HepG2 (cell line): ENCODE results near the gene FAM53B. TPM values are rescaled to one million over a fixed set of nuclear protein-coding genes. Genes with fewer than 3 reads are reported as not detected.

Experiments used
- ATAC-seq: fragments of 200-7000 bp; cut with Tn5 transposase; 3 replicates; pipeline ENCODE4 v1.9.1; 2020; ENCODE audit warnings: mild to moderate bottlenecking, moderate library complexity
- BruUV-seq: library from RNA; stranded (reverse); fragments of 400-500 nt; replicated peaks from 2 replicates; lab custom pipeline; 2021; lab: Mats Ljungman, UMichigan
- CTCF ChIA-PET: fragments of 300-600 bp; formaldehyde crosslinking; extraction: SDS; loops from one replicate; lab custom pipeline; 2021; ENCODE audit warnings: low total read pairs, inconsistent platforms, low intra/inter-chr PET ratio; lab: Yijun Ruan, JAX
- POLR2A ChIA-PET: fragments of 350-600 bp; sonication (Branson Sonifier 250); formaldehyde crosslinking; loops from one replicate; lab custom pipeline; 2020; ENCODE audit warnings: antibody characterized with exemption, inconsistent platforms; lab: Yijun Ruan, JAX
- DNase-seq: peaks from one replicate; pipeline ENCODE4 v3.0.0-alpha.2; 2015; ENCODE audit warnings: low spot score
- FAIRE-seq: peaks from 3 replicates; lab custom pipeline; 2011; peaks lifted over from hg19 to GRCh38; lab: Jason Lieb, UNC
- H2AFZ ChIP-seq: one replicate; pipeline ENCODE4 v1.6.1; 2011; ENCODE audit warnings: low read length, inconsistent platforms
- H3K27ac ChIP-seq: fragments of 300-600 bp; 3 replicates; pipeline ENCODE4 v1.8.0; 2011; ENCODE audit warnings: mixed run types, mild to moderate bottlenecking, mixed read lengths, low read length, inconsistent platforms; ENCODE audit not compliant: insufficient read depth; ENCODE audit errors: extremely low read length
- H3K27me3 ChIP-seq, 2 experiments: fragments of 200-600 bp in 1 of 2; 2 replicates in 1 of 2; 3 replicates in 1 of 2; pipeline versions ENCODE4 v1.6.0 to v1.8.0; 2011; ENCODE audit warnings: low read length in 2 of 2, mild to moderate bottlenecking in 2 of 2, moderate library complexity in 2 of 2, inconsistent platforms in 1 of 2; ENCODE audit not compliant: insufficient read depth in 2 of 2, control insufficient read depth in 1 of 2
- H3K36me3 ChIP-seq, 2 experiments: fragments of 200-600 bp in 1 of 2; replicated peaks in 1 of 2; 2 replicates in 1 of 2; 3 replicates in 1 of 2; pipeline versions ENCODE4 v1.5.1 to v1.8.0; 2011; ENCODE audit warnings: low read length in 2 of 2, inconsistent platforms in 1 of 2; ENCODE audit not compliant: insufficient read depth in 2 of 2, control insufficient read depth in 1 of 2
- H3K4me1 ChIP-seq: 2 replicates; pipeline ENCODE4 v1.5.1; 2012; ENCODE audit warnings: low read length, inconsistent platforms; ENCODE audit not compliant: insufficient read depth
- H3K4me2 ChIP-seq: 2 replicates; pipeline ENCODE4 v1.6.0; 2011; ENCODE audit warnings: low read depth, low read length, inconsistent platforms
- H3K4me3 ChIP-seq, 3 experiments: fragments of 200-600 bp in 1 of 3; sonication (generic), shearing (Covaris generic) in 1 of 3; replicated peaks in 1 of 3; 2 replicates each; pipeline ENCODE4 v1.5.1; 2011 to 2016; ENCODE audit warnings: low read length in 3 of 3, inconsistent platforms in 2 of 3, low read depth in 2 of 3, mild to moderate bottlenecking in 2 of 3, control low read depth in 1 of 3, mixed read lengths in 1 of 3; ENCODE audit not compliant: insufficient read depth in 1 of 3
- H3K79me2 ChIP-seq: one replicate; pipeline ENCODE4 v1.6.1; 2011; ENCODE audit warnings: low read length, inconsistent platforms; ENCODE audit not compliant: insufficient read depth
- H3K9ac ChIP-seq: 2 replicates; pipeline ENCODE4 v1.6.0; 2011; ENCODE audit warnings: mild to moderate bottlenecking, low read depth, low read length, inconsistent platforms; ENCODE audit not compliant: insufficient read depth
- H3K9me3 ChIP-seq: 2 replicates; pipeline ENCODE4 v1.5.1; 2012; ENCODE audit warnings: mild to moderate bottlenecking, low read length
- H4K20me1 ChIP-seq: 2 replicates; pipeline ENCODE4 v1.6.0; 2011; ENCODE audit warnings: inconsistent platforms, mild to moderate bottlenecking, low read length, moderate library complexity; ENCODE audit not compliant: insufficient read depth
- ATF7 ChIP-seq, 2 experiments: fragments of 450-650 bp in 1 of 2; sonication (generic) in 1 of 2; formaldehyde crosslinking in 1 of 2; IDR thresholded peaks; 2 replicates each; pipeline versions ENCODE4 v1.4.0 to v1.6.1; 2016 to 2020; ENCODE audit warnings: antibody characterized with exemption in 1 of 2, mild to moderate bottlenecking in 1 of 2, missing genetic modification reagents in 1 of 2
- EP300 ChIP-seq, 3 experiments: sonication (generic) in 1 of 3; formaldehyde crosslinking in 1 of 3; IDR thresholded peaks; 2 replicates each; pipeline versions ENCODE4 v1.5.1 to v1.6.1; 2011 to 2020; ENCODE audit warnings: low read depth in 2 of 3, low read length in 2 of 3, borderline replicate concordance in 1 of 3, improper control_type of control experiment in 1 of 3, mild to moderate bottlenecking in 1 of 3, missing genetic modification reagents in 1 of 3, moderate library complexity in 1 of 3
- ZNF839 ChIP-seq: sonication (generic); formaldehyde crosslinking; IDR thresholded peaks from 2 replicates; pipeline ENCODE4 v1.4.0; 2020; ENCODE audit warnings: missing genetic modification reagents, mild to moderate bottlenecking, borderline replicate concordance
- WGBS: methylation state at CpG from one replicate; pipeline ENCODE4 v1.1.6; 2017; ENCODE audit warnings: low lambda C conversion rate; 5-methylcytosine and 5-hydroxymethylcytosine counted together
- in situ Hi-C: cut with HindIII; loops from 2 replicates; pipeline ENCODE4 v1.10.0; 2017; ENCODE audit warnings: low pct_unique_long_range_greater_than_20kb; ENCODE audit not compliant: extremely low pct_ligation_motif_present
- intact Hi-C: fragments of 100-400 bp; cut with micrococcal nuclease; formaldehyde crosslinking; loops from one replicate; pipeline ENCODE4 v1.10.0; 2022; ENCODE audit not compliant: unreplicated experiment
- polyA plus RNA-seq, 8 experiments: library from polyadenylated mRNA; depleted of rRNA in 3 of 8; stranded (reverse) in 7 of 8; unstranded in 1 of 8; fragments of >200 nt; fragmentation: Illumina TruSeq in 4 of 8; extraction: Trizol in 4 of 8; gene quantifications; 2 replicates each; pipeline versions ENCODE4 v1.2.1 to v1.2.3, GENCODE V29; 2011 to 2016; ENCODE audit warnings: low read depth in 4 of 8, missing spikeins in 1 of 8, mixed read lengths in 1 of 8; ENCODE audit not compliant: insufficient read depth in 1 of 8
- total RNA-seq, 5 experiments: library from RNA; depleted of rRNA; stranded (reverse); fragments of >200 nt; fragmentation: Illumina TruSeq; extraction: Trizol; gene quantifications; 2 replicates each; pipeline ENCODE4 v1.2.3, GENCODE V29; 2016; ENCODE audit warnings: low read depth in 1 of 5
- TF ChIP-seq, protein P1 (sequence below): sonication (generic); formaldehyde crosslinking; conservative IDR thresholded peaks from 2 replicates; pipeline ENCODE4 v1.8.0; 2022; ENCODE audit warnings: missing genetic modification reagents
- TF ChIP-seq, protein P2 (sequence below), 2 experiments: sonication (generic) in 1 of 2; formaldehyde crosslinking in 1 of 2; IDR thresholded peaks; 2 replicates each; pipeline versions ENCODE4 v1.4.0 to v1.6.1; 2018 to 2020; ENCODE audit warnings: missing genetic modification reagents in 2 of 2, borderline replicate concordance in 1 of 2, low read depth in 1 of 2, mild to moderate bottlenecking in 1 of 2, missing biosample characterization in 1 of 2

FAM53B gene
- total and polyA plus RNA-seq, 2 of the 13 experiments (the other 11 are each of a cell fraction or from before 2014, with no cell fraction given): 6.4 to 19.3 TPM

DNA sequence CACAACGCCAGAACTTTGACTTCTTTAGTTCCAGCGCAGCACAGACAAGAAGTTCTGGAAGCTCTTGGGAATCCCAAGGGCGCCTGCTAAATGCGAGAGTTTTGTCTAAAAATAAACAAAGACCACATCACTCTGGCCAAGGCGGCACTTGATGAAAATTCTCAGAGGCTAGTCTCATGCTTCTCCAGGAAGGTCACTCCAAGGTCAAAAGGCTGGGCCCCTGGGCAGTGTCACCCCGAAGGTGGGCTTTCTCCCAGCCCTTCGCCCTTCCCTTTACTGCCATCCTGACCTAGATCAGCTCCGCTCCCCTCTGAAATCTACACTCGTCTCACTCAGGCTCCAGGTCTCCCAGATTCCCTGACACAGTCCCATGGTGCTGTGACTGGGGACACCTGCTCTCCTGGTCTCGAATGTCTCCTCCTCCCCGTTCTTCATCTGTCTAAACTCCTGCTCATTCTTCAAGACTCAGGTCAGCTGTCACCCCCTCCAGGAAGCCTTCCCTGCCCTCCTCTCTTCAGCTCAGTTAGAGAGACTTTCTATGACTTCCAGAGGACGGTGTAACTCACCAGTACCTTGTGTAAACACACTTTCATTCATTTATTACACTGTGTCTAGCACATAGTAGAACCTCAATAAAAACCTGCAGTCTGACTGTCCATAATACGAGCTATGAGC is 10.5 kb downstream of the FAM53B start:
- WGBS: 94% methylated on average over 12 of the region's 13 CpGs
- peaks cover 26% of the 10 kb centered on the region for H3K4me1 ChIP-seq
- H4K20me1 ChIP-seq: peaks cover 15% of the 10 kb centered on the region
- CTCF ChIA-PET: no interaction called here
- intact Hi-C loops (no loop called here), in situ Hi-C loops (no loop called here)
- no peak overlapping the region for H3K4me2 ChIP-seq
- H3K36me3 ChIP-seq: peaks cover 3 to 6% of the 10 kb centered on the region in 2 experiments; a peak in 3 of 5 replicates
- no peak for FAIRE-seq
- H3K27me3 ChIP-seq: no peaks in the 10 kb centered on the region
- no peak overlapping the region for H3K4me3 ChIP-seq
- H2AFZ ChIP-seq: no peak overlapping the region
- no peak overlapping the region for H3K9ac ChIP-seq
- peaks cover 60% of the 10 kb centered on the region for H3K79me2 ChIP-seq
- no peaks in the 10 kb centered on the region for H3K9me3 ChIP-seq
- no peak overlapping the region for H3K27ac ChIP-seq
- BruUV-seq: no TSS peak
- ATAC-seq: no peak
- no peak for DNase-seq
- no peak for TF ChIP-seq EP300 (IDR thresholded peaks at IDR 0.05; ENCODE audit: low read depth in 2 of 2, low read length in 2 of 2)
- no peak for TF ChIP-seq EP300 (CRISPR knock-in tag; IDR thresholded peaks at IDR 0.05; ENCODE audit: borderline replicate concordance)
- TF ChIP-seq ATF7 (IDR thresholded peaks at IDR 0.05): no peak
- TF ChIP-seq ATF7 (CRISPR knock-in tag; IDR thresholded peaks at IDR 0.05): no peak
- TF ChIP-seq, protein P1, sequence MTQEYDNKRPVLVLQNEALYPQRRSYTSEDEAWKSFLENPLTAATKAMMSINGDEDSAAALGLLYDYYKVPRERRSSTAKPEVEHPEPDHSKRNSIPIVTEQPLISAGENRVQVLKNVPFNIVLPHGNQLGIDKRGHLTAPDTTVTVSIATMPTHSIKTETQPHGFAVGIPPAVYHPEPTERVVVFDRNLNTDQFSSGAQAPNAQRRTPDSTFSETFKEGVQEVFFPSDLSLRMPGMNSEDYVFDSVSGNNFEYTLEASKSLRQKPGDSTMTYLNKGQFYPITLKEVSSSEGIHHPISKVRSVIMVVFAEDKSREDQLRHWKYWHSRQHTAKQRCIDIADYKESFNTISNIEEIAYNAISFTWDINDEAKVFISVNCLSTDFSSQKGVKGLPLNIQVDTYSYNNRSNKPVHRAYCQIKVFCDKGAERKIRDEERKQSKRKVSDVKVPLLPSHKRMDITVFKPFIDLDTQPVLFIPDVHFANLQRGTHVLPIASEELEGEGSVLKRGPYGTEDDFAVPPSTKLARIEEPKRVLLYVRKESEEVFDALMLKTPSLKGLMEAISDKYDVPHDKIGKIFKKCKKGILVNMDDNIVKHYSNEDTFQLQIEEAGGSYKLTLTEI (CRISPR knock-in tag): no peak
- TF ChIP-seq ZNF839 (CRISPR knock-in tag): no peak
- TF ChIP-seq, protein P2, sequence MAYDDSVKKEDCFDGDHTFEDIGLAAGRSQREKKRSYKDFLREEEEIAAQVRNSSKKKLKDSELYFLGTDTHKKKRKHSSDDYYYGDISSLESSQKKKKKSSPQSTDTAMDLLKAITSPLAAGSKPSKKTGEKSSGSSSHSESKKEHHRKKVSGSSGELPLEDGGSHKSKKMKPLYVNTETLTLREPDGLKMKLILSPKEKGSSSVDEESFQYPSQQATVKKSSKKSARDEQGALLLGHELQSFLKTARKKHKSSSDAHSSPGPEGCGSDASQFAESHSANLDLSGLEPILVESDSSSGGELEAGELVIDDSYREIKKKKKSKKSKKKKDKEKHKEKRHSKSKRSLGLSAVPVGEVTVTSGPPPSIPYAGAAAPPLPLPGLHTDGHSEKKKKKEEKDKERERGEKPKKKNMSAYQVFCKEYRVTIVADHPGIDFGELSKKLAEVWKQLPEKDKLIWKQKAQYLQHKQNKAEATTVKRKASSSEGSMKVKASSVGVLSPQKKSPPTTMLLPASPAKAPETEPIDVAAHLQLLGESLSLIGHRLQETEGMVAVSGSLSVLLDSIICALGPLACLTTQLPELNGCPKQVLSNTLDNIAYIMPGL (CRISPR knock-in tag; IDR thresholded peaks at IDR 0.05; ENCODE audit: borderline replicate concordance in 1 of 2, low read depth in 1 of 2): no peak
- POLR2A ChIA-PET: no interaction called here
